PFSK-1 (cell line): Measurements from ENCODE around the gene FAF1.

Experiments
- FOXP2 ChIP-seq: optimal IDR thresholded peaks from 2 replicates; pipeline ENCODE3; 2011; ENCODE audit warnings: borderline replicate concordance, control low read depth, inconsistent platforms; ENCODE audit not compliant: insufficient read depth; ENCODE audit errors: extremely low read length, extremely low read depth
- POLR2AphosphoS5 ChIP-seq: IDR thresholded peaks from 2 replicates; pipeline ENCODE4 v1.6.1; 2012; ENCODE audit warnings: low read depth, mild to moderate bottlenecking, control low read depth, low read length, moderate library complexity
- SIN3A ChIP-seq: IDR thresholded peaks from 2 replicates; pipeline ENCODE4 v1.6.1; 2012; ENCODE audit warnings: mild to moderate bottlenecking, low read length, moderate library complexity, borderline replicate concordance; ENCODE audit not compliant: insufficient read depth
- TAF1 ChIP-seq: IDR thresholded peaks from 2 replicates; pipeline ENCODE4 v1.6.1; 2012; ENCODE audit warnings: low read length, control low read depth, borderline replicate concordance; ENCODE audit not compliant: insufficient read depth
- TF ChIP-seq, protein P1 (sequence below), 2 experiments: IDR thresholded peaks; 2 replicates each; pipeline versions ENCODE4 v1.6.1 to v1.8.0; 2011 to 2012; ENCODE audit warnings: low read depth in 2 of 2, low read length in 2 of 2, control low read depth in 1 of 2, inconsistent platforms in 1 of 2, mild to moderate bottlenecking in 1 of 2, moderate library complexity in 1 of 2; ENCODE audit not compliant: insufficient read depth in 1 of 2

Gene FAF1

DNA sequence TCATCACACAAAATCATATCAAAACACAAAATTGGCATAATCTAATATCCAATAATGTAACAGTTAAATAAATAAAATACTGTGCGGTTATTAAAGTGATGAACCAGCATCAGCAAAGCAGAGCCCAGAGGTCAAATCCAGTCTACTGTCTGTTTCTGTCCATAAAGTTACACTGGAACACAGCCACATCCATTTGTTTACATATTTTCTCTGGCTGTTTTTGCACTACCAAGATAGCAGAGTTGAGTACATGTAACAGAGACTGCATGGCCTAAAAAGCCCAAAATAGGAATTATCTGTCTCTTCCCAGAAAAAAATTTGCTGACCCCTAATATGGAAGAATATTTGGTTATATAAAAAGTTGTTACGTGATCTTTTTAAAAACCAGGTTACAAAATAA is 294.7 kb downstream of the FAF1 start:
- TF ChIP-seq SIN3A (no peak), FOXP2 (no peak)

DNA sequence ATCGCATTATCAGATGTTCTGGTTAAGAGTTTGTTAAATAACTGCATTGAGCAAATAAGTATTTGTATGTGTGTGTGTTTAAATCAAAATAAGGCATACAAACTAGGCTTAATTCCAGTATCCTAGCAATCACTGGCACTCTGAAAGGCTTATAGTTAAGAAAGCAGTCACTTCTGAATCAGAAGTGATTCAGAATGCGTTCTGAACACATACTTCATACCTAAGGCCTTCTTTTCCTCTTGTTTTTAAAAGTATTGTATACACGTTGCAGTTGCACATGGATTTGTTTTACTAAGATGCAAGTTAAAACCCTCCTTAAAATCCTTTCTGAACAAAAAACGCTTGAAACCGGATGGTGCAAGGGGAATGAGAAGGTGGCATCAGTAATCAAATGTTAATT is 298.4 kb downstream of the FAF1 start:
- no peak for TF ChIP-seq SIN3A
- TF ChIP-seq, protein P1, sequence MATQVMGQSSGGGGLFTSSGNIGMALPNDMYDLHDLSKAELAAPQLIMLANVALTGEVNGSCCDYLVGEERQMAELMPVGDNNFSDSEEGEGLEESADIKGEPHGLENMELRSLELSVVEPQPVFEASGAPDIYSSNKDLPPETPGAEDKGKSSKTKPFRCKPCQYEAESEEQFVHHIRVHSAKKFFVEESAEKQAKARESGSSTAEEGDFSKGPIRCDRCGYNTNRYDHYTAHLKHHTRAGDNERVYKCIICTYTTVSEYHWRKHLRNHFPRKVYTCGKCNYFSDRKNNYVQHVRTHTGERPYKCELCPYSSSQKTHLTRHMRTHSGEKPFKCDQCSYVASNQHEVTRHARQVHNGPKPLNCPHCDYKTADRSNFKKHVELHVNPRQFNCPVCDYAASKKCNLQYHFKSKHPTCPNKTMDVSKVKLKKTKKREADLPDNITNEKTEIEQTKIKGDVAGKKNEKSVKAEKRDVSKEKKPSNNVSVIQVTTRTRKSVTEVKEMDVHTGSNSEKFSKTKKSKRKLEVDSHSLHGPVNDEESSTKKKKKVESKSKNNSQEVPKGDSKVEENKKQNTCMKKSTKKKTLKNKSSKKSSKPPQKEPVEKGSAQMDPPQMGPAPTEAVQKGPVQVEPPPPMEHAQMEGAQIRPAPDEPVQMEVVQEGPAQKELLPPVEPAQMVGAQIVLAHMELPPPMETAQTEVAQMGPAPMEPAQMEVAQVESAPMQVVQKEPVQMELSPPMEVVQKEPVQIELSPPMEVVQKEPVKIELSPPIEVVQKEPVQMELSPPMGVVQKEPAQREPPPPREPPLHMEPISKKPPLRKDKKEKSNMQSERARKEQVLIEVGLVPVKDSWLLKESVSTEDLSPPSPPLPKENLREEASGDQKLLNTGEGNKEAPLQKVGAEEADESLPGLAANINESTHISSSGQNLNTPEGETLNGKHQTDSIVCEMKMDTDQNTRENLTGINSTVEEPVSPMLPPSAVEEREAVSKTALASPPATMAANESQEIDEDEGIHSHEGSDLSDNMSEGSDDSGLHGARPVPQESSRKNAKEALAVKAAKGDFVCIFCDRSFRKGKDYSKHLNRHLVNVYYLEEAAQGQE (IDR thresholded peaks at IDR 0.05; ENCODE audit: insufficient read depth in 1 of 2, low read depth in 2 of 2, low read length in 2 of 2), result no peak
- TF ChIP-seq POLR2AphosphoS5, result no peak
- no peak for TF ChIP-seq FOXP2
- TF ChIP-seq TAF1, result no peak

DNA sequence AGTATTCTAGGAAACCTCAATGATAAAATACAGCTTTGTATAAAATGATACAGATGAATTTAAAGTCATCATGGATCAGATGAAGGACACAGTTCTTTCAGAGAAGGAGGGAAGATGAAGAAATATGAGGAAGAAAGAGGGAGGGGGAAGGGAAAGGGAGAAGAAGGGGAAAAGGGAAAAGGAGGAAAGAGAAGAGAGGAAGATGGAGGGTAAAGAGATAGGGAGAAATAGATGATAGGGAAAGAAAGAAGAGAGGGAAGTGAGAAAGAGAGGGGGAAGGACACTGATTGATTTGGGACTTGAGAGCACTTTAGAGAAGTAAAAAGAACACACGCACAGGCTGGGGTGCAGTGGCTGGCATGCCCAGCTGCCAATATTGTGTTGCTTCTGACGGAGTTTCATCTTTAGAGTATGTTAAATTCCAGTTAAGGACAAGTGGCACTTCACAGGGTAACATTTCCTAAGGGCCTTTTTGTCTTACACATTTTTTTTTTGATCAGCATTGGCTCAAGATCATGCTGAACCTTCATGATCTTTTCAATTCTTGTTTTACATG is 300.9 kb downstream of the FAF1 start:
- TF ChIP-seq SIN3A (no peak), POLR2AphosphoS5 (no peak), TAF1 (no peak), FOXP2 (no peak)
- TF ChIP-seq, protein P1 (IDR thresholded peaks at IDR 0.05; ENCODE audit: insufficient read depth in 1 of 2, low read depth in 2 of 2, low read length in 2 of 2), result no peak

DNA sequence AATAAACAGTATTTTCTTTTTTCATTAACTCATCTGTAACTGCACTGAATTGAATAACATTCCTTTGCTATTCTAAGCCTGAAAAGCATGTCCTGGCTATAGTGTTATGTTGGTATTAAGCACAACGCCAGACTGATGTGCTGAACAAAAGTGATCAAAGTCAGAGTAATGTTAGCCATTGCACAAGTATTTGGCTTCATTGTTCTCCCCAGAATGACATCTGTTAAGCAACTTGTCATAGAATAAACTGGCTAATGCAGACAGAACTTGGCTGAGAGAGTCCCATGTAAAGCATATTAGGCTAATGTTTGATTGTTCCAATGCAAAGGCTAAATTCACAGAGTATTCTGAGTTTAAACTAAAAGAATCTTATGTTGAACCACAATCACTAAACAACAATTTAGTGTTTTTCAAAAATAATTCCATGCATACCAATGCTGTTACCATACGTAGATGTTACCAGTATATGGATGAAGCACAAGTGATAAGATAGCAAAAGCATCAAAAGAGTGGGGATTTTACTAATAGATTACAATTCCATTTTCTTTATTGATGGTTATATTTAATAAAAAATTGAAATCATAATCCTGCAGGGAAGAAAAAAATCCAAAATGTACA is 301.5 kb downstream of the FAF1 start:
- TF ChIP-seq FOXP2, result no peak
- no peak for TF ChIP-seq POLR2AphosphoS5
- no peak for TF ChIP-seq TAF1
- TF ChIP-seq, protein P1 (IDR thresholded peaks at IDR 0.05; ENCODE audit: insufficient read depth in 1 of 2, low read depth in 2 of 2, low read length in 2 of 2), result no peak
- no peak for TF ChIP-seq SIN3A

DNA sequence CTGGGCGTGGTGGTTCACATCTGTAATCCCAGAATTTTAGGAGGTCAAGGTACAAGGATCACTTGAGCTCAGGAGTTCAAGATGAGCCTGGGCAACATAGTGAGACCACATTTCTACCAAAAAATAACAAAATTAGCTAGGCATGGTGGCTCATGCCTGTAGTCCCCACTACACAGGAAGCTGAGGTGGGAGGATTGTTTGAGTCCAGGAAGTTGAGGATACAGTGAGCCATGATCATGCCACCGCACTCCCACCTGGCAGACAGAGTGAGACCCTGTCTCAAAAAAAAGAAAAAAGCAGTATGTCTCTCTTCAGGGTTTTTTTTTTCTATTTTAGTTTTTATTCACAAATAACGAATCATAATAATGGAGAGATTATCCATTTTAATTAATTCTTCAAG is 303.1 kb downstream of the FAF1 start:
- TF ChIP-seq FOXP2 (no peak), TAF1 (no peak), SIN3A (no peak), POLR2AphosphoS5 (no peak)
- TF ChIP-seq, protein P1 (IDR thresholded peaks at IDR 0.05; ENCODE audit: insufficient read depth in 1 of 2, low read depth in 2 of 2, low read length in 2 of 2), result no peak
